NCI-H69 (cell line): Measurements from ENCODE around the gene BEX1.
"Not testable (repeated sequence)": the region's sequence is repeated elsewhere in the genome, so short reads cannot be mapped to it uniquely, and the experiment has no call there.

Experiments
- DNase-seq: peaks from one replicate; lab custom pipeline; 2025; lab: John Stamatoyannopoulos, UW

The BEX1 gene

GRCh38 chrX:103063918-103064434 lies at the start of gene BEX1:
Gene BEX1, minus strand, starts transcription at chrX:103064171. Its CDS starts 897 bp downstream, at chrX:103063274.
- DNase-seq: peak; percentile 93

GRCh38 chrX:103109497-103109896 lies 45.5 kb upstream of the BEX1 start:
- DNase-seq: not testable (repeated sequence)

- DNase-seq: no peak
Measured at GRCh38 chrX:103107836-103108235, 43.9 kb upstream of the BEX1 start.

- DNase-seq: not testable (repeated sequence)
Measured at GRCh38 chrX:103107227-103107737, 43.3 kb upstream of the BEX1 start.

- not testable (repeated sequence) for DNase-seq
Measured at GRCh38 chrX:103104370-103104769, 40.4 kb upstream of the BEX1 start.

GRCh38 chrX:103103866-103104265 lies 39.9 kb upstream of the BEX1 start:
- DNase-seq: not testable (repeated sequence)

GRCh38 chrX:103101299-103102042 lies 37.5 kb upstream of the BEX1 start:
- DNase-seq: no peak

- DNase-seq: no peak
Measured at GRCh38 chrX:103100484-103100883, 36.5 kb upstream of the BEX1 start.

- DNase-seq: no peak
Measured at GRCh38 chrX:103099691-103100090, 35.7 kb upstream of the BEX1 start.

- no peak for DNase-seq
Measured at GRCh38 chrX:103098488-103098887, 34.5 kb upstream of the BEX1 start.

- no peak for DNase-seq
Measured at GRCh38 chrX:103092942-103093341, 29.0 kb upstream of the BEX1 start, which contains the start of gene NXF3. Gene NXF3, minus strand, starts transcription at chrX:103093143. Its CDS starts 120 bp downstream, at chrX:103093023.

GRCh38 chrX:103081051-103081450 lies 17.1 kb upstream of the BEX1 start:
- no peak for DNase-seq

- DNase-seq: no peak
Measured at GRCh38 chrX:103073467-103073866, 9.5 kb upstream of the BEX1 start.

- DNase-seq: no peak
Measured at GRCh38 chrX:103066606-103067005, 2.6 kb upstream of the BEX1 start.

- peak; percentile 71 for DNase-seq
Measured at GRCh38 chrX:103063191-103063845, 653 bp downstream of the BEX1 start.

GRCh38 chrX:103061486-103061885 lies 2.5 kb downstream of the BEX1 start:
- no peak for DNase-seq

GRCh38 chrX:103056902-103057301 lies 7.1 kb downstream of the BEX1 start:
- no peak for DNase-seq

GRCh38 chrX:103052625-103053024 lies 11.3 kb downstream of the BEX1 start:
- DNase-seq: no peak

GRCh38 chrX:103051260-103051789 lies 12.6 kb downstream of the BEX1 start:
- peak; percentile 4 for DNase-seq

- DNase-seq: not testable (repeated sequence)
Measured at GRCh38 chrX:103033371-103033770, 30.6 kb downstream of the BEX1 start.

GRCh38 chrX:103017542-103017941 lies 46.4 kb downstream of the BEX1 start:
- DNase-seq: no peak

GRCh38 chrX:103012945-103013344 lies 51.0 kb downstream of the BEX1 start:
- no peak for DNase-seq
